SU-DHL-6 (cell line): ENCODE measurements around the gene RFC3.

ENCODE experiments used
- CTCF ChIP-seq: fragments of 200-600 bp; sonication (generic); IDR thresholded peaks from one replicate; pipeline ENCODE4 v1.5.1; 2017; ENCODE audit warnings: antibody characterized with exemption, mild to moderate bottlenecking, low read length, moderate library complexity; ENCODE audit not compliant: insufficient read depth, poor library complexity, severe bottlenecking
- EZH2phosphoT487 ChIP-seq: fragments of 200-600 bp; sonication (generic), shearing (Covaris generic); conservative IDR thresholded peaks from 2 replicates; pipeline ENCODE4 v1.6.1; 2018; ENCODE audit warnings: mild to moderate bottlenecking, antibody characterized with exemption, low read length, moderate library complexity, mixed read lengths

- TF ChIP-seq CTCF (no peak), EZH2phosphoT487 (no peak)
Observed at GRCh38 chr13:33806470-33807248, 11.3 kb upstream of the RFC3 start.
